Measurements from ENCODE around the gene SMG5. TPM values are rescaled to one million over a fixed set of nuclear protein-coding genes. Genes with fewer than 3 reads are reported as not detected.
A peak's percentile ranks its signal among the peaks of the same experiment; 100 is the strongest.

SMG5 gene
- polyA plus RNA-seq, 1 of the 3 experiments (the other 2 are of a cell fraction) = 21.3 TPM

GRCh38 chr1:156270314-156270713 is 12.3 kb downstream of the SMG5 start:
- Histone ChIP-seq H4K20me1 (ENCODE audit: insufficient read depth) (no peaks in the 10 kb centered on the region), H3K9ac (no peak overlapping the region), H3F3A (replicated peaks; ENCODE audit: insufficient read depth) (peaks cover 19% of the 10 kb centered on the region), H3K4me2 (no peak overlapping the region), H3K79me2 (ENCODE audit: insufficient read depth) (no peaks in the 10 kb centered on the region), H3K9me3 (no peaks in the 10 kb centered on the region), H3K9me2 (no peaks in the 10 kb centered on the region), H3K36me3 (replicated peaks in 1 of 2; ENCODE audit: control insufficient read depth in 1 of 2, insufficient read depth in 2 of 2, low read length in 1 of 2) (peaks cover 69 to 81% of the 10 kb centered on the region in 2 experiments), H3K27ac (ENCODE audit: low read depth in 2 of 2, low read length in 1 of 2) (no peak overlapping the region), H2AFZ (ENCODE audit: low read depth) (no peak overlapping the region), H3K4me1 (ENCODE audit: control insufficient read depth in 1 of 2, insufficient read depth in 2 of 2, low read depth in 1 of 2, low read length in 1 of 2) (no peaks in the 10 kb centered on the region), H3K27me3 (ENCODE audit: insufficient read depth) (no peaks in the 10 kb centered on the region), H3K4me3 (ENCODE audit: low read depth in 2 of 2, low read length in 1 of 2) (no peak overlapping the region)
- ChIA-PET POLR2A (no interaction called here), CTCF (interaction anchor here (2.2 to 3.9 kb wide), 2 partner anchors 10 to 49 kb away, joined by 8 to 24 read pairs; no protein-coding TSS in a partner anchor)
- DNase-seq = no peak
- no peak for TF ChIP-seq GATA2 (CRISPR knock-in tag; IDR thresholded peaks at IDR 0.05)
- TF ChIP-seq RCOR1 (IDR thresholded peaks at IDR 0.05; ENCODE audit: low read length) = no peak
- no peak for TF ChIP-seq MXI1 (IDR thresholded peaks at IDR 0.05; ENCODE audit: low read depth, low read length)
- no peak for TF ChIP-seq REST (IDR thresholded peaks at IDR 0.05; ENCODE audit: low read depth, low read length)
- no peak for TF ChIP-seq RFX5 (IDR thresholded peaks at IDR 0.05; ENCODE audit: low read length)
- no peak for TF ChIP-seq MAX (IDR thresholded peaks at IDR 0.05; ENCODE audit: low read depth)
- no peak for TF ChIP-seq ELF1 (IDR thresholded peaks at IDR 0.05)
- 100% methylated on average over 2 of the region's 3 CpGs for WGBS (ENCODE audit: low lambda C conversion rate)

- Histone ChIP-seq H3K9me2 (no peaks in the 10 kb centered on the region), H3K4me3 (ENCODE audit: low read depth in 2 of 2, low read length in 1 of 2) (no peak overlapping the region), H3F3A (replicated peaks; ENCODE audit: insufficient read depth) (peaks cover 23% of the 10 kb centered on the region), H3K36me3 (replicated peaks in 1 of 2; ENCODE audit: control insufficient read depth in 1 of 2, insufficient read depth in 2 of 2, low read length in 1 of 2) (peaks cover 61 to 73% of the 10 kb centered on the region in 2 experiments), H3K27ac (ENCODE audit: low read depth in 2 of 2, low read length in 1 of 2) (no peak overlapping the region), H3K9ac (no peak overlapping the region), H3K4me1 (ENCODE audit: control insufficient read depth in 1 of 2, insufficient read depth in 2 of 2, low read depth in 1 of 2, low read length in 1 of 2) (peaks cover 0 to 3% of the 10 kb centered on the region in 2 experiments; a peak in 2 of 4 replicates), H3K4me2 (no peak overlapping the region), H4K20me1 (ENCODE audit: insufficient read depth) (peaks cover 5% of the 10 kb centered on the region; the same call in 1 of the 2 replicates), H3K79me2 (ENCODE audit: insufficient read depth) (no peaks in the 10 kb centered on the region), H3K27me3 (ENCODE audit: insufficient read depth) (no peaks in the 10 kb centered on the region), H3K9me3 (no peaks in the 10 kb centered on the region), H2AFZ (ENCODE audit: low read depth) (no peak overlapping the region)
- ChIA-PET POLR2A (interaction anchor here (1.2 kb wide), 1 partner anchor 14 kb away, joined by 3 read pairs; the partner anchor contains the start of gene SMG5), CTCF (interaction anchor here (1.1 kb wide), 1 partner anchor 11 kb away, joined by 4 read pairs; no protein-coding TSS in a partner anchor)
- TF ChIP-seq JUND (IDR thresholded peaks at IDR 0.05) (peak; percentile 29; the same call in 1 of the 2 replicates), CHD2 (IDR thresholded peaks at IDR 0.05; ENCODE audit: low read length, partially characterized antibody) (no peak)
- DNase-seq = no peak
- WGBS (ENCODE audit: low lambda C conversion rate) = 57% methylated on average over 4 of the region's 4 CpGs
These were observed 14.3 kb downstream of the SMG5 start for GRCh38 chr1:156268336-156268735.

All from SK-N-SH (cell line).